ENCODE data around the gene PTPN22.

DNA sequence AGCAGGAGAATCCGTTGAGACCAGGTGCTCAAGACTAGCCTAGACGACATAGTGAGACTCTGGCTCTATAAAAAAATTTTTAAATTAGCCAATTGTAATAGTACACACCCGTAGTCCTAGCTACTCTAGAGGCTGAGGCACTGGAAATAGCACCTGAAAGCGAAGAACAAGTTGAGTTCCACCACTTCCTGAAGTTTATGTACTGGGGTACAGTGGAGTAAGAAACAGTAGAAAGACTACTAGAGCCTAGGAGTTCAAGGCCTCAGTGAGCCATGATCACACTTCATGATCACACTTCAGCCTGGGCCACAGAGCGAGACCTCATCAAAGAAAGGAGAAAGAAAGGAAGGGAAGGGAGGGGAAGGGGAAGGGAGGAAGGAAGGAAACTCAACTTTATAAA lies 79.0 kb downstream of the PTPN22 start:
- TF ChIP-seq, protein P1, sequence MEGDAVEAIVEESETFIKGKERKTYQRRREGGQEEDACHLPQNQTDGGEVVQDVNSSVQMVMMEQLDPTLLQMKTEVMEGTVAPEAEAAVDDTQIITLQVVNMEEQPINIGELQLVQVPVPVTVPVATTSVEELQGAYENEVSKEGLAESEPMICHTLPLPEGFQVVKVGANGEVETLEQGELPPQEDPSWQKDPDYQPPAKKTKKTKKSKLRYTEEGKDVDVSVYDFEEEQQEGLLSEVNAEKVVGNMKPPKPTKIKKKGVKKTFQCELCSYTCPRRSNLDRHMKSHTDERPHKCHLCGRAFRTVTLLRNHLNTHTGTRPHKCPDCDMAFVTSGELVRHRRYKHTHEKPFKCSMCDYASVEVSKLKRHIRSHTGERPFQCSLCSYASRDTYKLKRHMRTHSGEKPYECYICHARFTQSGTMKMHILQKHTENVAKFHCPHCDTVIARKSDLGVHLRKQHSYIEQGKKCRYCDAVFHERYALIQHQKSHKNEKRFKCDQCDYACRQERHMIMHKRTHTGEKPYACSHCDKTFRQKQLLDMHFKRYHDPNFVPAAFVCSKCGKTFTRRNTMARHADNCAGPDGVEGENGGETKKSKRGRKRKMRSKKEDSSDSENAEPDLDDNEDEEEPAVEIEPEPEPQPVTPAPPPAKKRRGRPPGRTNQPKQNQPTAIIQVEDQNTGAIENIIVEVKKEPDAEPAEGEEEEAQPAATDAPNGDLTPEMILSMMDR (IDR thresholded peaks at IDR 0.05): no peak
- TF ChIP-seq POLR2A (IDR thresholded peaks at IDR 0.05): no peak
